ENCODE data around the gene SERPINC1. TPM values are rescaled to one million over a fixed set of nuclear protein-coding genes. Genes with fewer than 3 reads are reported as not detected.
"Not testable (repeated sequence)": the region's sequence is repeated elsewhere in the genome, so short reads cannot be mapped to it uniquely, and the experiment has no call there.

Gene SERPINC1
- total RNA-seq, 4 donors from 2014 or later, result not detected

GRCh38 chr1:173861731-173862145, 55.4 kb downstream of the SERPINC1 start:
- ATAC-seq, result no peak
- WGBS, 2 donors (ENCODE audit: low coverage in 1 of 2), result 80 to 97% methylated on average over 2 to 7 of the region's 7 CpGs
- no peak overlapping the region for H3K4me3 ChIP-seq
- H3K36me3 ChIP-seq, result peaks cover 0 to 97% of the 10 kb centered on the region in 2 donors
- H3K27ac ChIP-seq, result no peak overlapping the region
- H3K27me3 ChIP-seq, result no peaks in the 10 kb centered on the region
- peaks cover 0 to 25% (median 5%) of the 10 kb centered on the region in 3 donors for H3K4me1 ChIP-seq
- TF ChIP-seq POLR2AphosphoS5 (IDR thresholded peaks at IDR 0.05) (no peak), EP300 (IDR thresholded peaks at IDR 0.05) (no peak), POLR2A (IDR thresholded peaks at IDR 0.05) (no peak)
- TF ChIP-seq, protein P1, sequence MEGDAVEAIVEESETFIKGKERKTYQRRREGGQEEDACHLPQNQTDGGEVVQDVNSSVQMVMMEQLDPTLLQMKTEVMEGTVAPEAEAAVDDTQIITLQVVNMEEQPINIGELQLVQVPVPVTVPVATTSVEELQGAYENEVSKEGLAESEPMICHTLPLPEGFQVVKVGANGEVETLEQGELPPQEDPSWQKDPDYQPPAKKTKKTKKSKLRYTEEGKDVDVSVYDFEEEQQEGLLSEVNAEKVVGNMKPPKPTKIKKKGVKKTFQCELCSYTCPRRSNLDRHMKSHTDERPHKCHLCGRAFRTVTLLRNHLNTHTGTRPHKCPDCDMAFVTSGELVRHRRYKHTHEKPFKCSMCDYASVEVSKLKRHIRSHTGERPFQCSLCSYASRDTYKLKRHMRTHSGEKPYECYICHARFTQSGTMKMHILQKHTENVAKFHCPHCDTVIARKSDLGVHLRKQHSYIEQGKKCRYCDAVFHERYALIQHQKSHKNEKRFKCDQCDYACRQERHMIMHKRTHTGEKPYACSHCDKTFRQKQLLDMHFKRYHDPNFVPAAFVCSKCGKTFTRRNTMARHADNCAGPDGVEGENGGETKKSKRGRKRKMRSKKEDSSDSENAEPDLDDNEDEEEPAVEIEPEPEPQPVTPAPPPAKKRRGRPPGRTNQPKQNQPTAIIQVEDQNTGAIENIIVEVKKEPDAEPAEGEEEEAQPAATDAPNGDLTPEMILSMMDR (IDR thresholded peaks at IDR 0.05), result no peak
- H3K9me3 ChIP-seq, result no peaks in the 10 kb centered on the region

DNA sequence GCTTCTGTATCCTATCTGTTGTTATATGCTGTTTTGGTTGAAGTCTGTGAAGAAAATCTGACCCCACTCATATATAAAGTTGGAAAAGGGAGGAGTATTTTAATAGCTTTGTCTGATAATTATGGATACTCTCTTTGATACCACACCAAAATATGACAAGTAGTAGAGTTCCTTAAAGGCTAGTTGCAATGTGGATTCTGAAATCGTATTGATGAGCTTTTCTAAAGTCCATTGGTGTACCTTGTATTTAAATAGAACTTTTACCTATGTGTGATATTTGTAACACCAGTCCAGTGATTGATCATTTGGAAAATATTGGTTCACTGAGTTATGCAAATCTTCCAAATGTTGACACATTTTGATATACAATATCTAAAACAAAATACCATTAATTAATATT, 57.1 kb downstream of the SERPINC1 start:
- ATAC-seq, result no peak

GRCh38 chr1:173859547-173859946, 57.6 kb downstream of the SERPINC1 start:
- not testable (repeated sequence) for H3K4me1 ChIP-seq, H3K4me3 ChIP-seq, H3K27me3 ChIP-seq, H3K9me3 ChIP-seq, ATAC-seq, H3K27ac ChIP-seq
- 90 to 94% methylated on average over 4 to 5 of the region's 5 CpGs for WGBS, 2 donors (ENCODE audit: low coverage in 1 of 2)
- H3K36me3 ChIP-seq, result peaks cover 0 to 99% of the 10 kb centered on the region in 2 donors

More for the DNA sequence above, 57.1 kb downstream of the SERPINC1 start:
- TF ChIP-seq POLR2A (IDR thresholded peaks at IDR 0.05), result no peak
- TF ChIP-seq, protein P1 (IDR thresholded peaks at IDR 0.05), result no peak
- Histone ChIP-seq H3K27me3 (no peaks in the 10 kb centered on the region), H3K9me3 (no peaks in the 10 kb centered on the region), H3K4me3 (no peak overlapping the region), H3K4me1 (peaks cover 0 to 8% (median 0%) of the 10 kb centered on the region in 3 donors), H3K27ac (no peak overlapping the region), H3K36me3 (peaks cover 0 to 99% of the 10 kb centered on the region in 2 donors)
- 88 to 100% methylated on average over 1 of the region's 1 CpG for WGBS, 2 donors (ENCODE audit: low coverage in 1 of 2)

- ATAC-seq, result no peak
- H3K36me3 ChIP-seq, result peaks cover 0 to 92% of the 10 kb centered on the region in 2 donors
- WGBS, 2 donors (ENCODE audit: low coverage in 1 of 2), result 63 to 77% methylated on average over 2 to 4 of the region's 4 CpGs
- no peak for TF ChIP-seq EP300 (IDR thresholded peaks at IDR 0.05)
- no peak for TF ChIP-seq POLR2AphosphoS5 (IDR thresholded peaks at IDR 0.05)
- TF ChIP-seq, protein P1 (IDR thresholded peaks at IDR 0.05), result no peak
- TF ChIP-seq POLR2A (IDR thresholded peaks at IDR 0.05), result no peak
- H3K27ac ChIP-seq, result no peak overlapping the region
- H3K4me3 ChIP-seq, result no peak overlapping the region
- H3K9me3 ChIP-seq, result no peaks in the 10 kb centered on the region
- H3K4me1 ChIP-seq, result peaks cover 0 to 9% (median 3%) of the 10 kb centered on the region in 3 donors
- H3K27me3 ChIP-seq, result no peaks in the 10 kb centered on the region
These were observed 59.7 kb downstream of the SERPINC1 start for GRCh38 chr1:173857363-173857917.

DNA sequence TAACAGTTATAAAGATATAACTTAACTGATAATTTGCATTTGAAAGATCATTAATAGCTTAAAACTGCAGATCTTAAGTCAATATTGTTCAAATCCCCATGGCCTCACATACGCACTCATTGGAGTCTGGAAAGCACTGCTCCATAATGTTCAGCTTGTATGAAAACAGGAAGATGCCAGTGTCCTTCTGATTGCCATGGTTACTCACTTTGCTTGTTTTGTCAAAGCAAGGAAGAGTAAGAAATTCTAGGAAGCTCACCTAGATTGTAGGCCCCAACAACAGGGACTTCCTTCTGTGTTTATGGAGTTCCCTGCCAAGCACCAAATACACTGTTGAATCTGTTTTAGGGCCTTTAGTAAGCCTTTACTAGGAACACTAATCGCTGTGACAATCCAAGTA, 60.2 kb downstream of the SERPINC1 start:
- TF ChIP-seq POLR2A (IDR thresholded peaks at IDR 0.05) (no peak), POLR2AphosphoS5 (IDR thresholded peaks at IDR 0.05) (no peak), EP300 (IDR thresholded peaks at IDR 0.05) (no peak)
- TF ChIP-seq, protein P1 (IDR thresholded peaks at IDR 0.05), result no peak

More for the DNA sequence above, 60.2 kb downstream of the SERPINC1 start:
- peaks cover 0 to 87% of the 10 kb centered on the region in 2 donors for H3K36me3 ChIP-seq
- ATAC-seq, result no peak
- no peak overlapping the region for H3K27ac ChIP-seq
- no peaks in the 10 kb centered on the region for H3K27me3 ChIP-seq
- no peak overlapping the region for H3K4me3 ChIP-seq
- peaks cover 0 to 14% (median 3%) of the 10 kb centered on the region in 3 donors for H3K4me1 ChIP-seq
- H3K9me3 ChIP-seq, result no peaks in the 10 kb centered on the region
- WGBS, 2 donors (ENCODE audit: low coverage in 1 of 2), result 86 to 90% methylated on average over 2 of the region's 2 CpGs
